ENCODE results near the gene CHST15.

GRCh38 chr10:124092860-124093773 is at the start of gene CHST15:
- no peak for TF ChIP-seq CTCF (IDR thresholded peaks at IDR 0.05; ENCODE audit: control extremely low read depth in 1 of 3, insufficient read depth in 1 of 3, low read depth in 1 of 3, low read length in 3 of 3)
- no peak for TF ChIP-seq FOSL1 (IDR thresholded peaks at IDR 0.05; ENCODE audit: insufficient read depth, low read depth, low read length)
- 0 out of 4 replicates have a peak, but pooled peaks of 1 of the 2 experiments have one; percentile 3 for TF ChIP-seq RAD21 (IDR thresholded peaks at IDR 0.05 in 1 of 2, conservative IDR thresholded peaks at IDR 0.05 in 1 of 2; ENCODE audit: low read depth in 2 of 2, low read length in 2 of 2)
- TF ChIP-seq JUND (IDR thresholded peaks at IDR 0.05; ENCODE audit: low read length) = no peak
- no peak for TF ChIP-seq CREB1 (IDR thresholded peaks at IDR 0.05)
- TF ChIP-seq RBBP5 (IDR thresholded peaks at IDR 0.05; ENCODE audit: borderline replicate concordance, low read depth, low read length) = peak; percentile 55; the same call in 1 of the 2 replicates
